PC-9 (cell line): Measurements from ENCODE around the gene HNRNPA0. TPM values are rescaled to one million over a fixed set of nuclear protein-coding genes. Genes with fewer than 3 reads are reported as not detected.
"Not testable (repeated sequence)": the region's sequence is repeated elsewhere in the genome, so short reads cannot be mapped to it uniquely, and the experiment has no call there.

Experiments
- BruUV-seq: library from RNA; stranded (reverse); fragments of 400-500 nt; replicated peaks from 2 replicates; lab custom pipeline; 2021; lab: Mats Ljungman, UMichigan
- CTCF ChIA-PET: fragments of 300-600 bp; sonication (Branson Sonifier 250); formaldehyde crosslinking; loops from one replicate; lab custom pipeline; 2022; ENCODE audit warnings: antibody characterized with exemption; lab: Charles Lee
- POLR2A ChIA-PET: fragments of 300-600 bp; sonication (Branson Sonifier 250); formaldehyde crosslinking; loops from one replicate; lab custom pipeline; 2022; ENCODE audit warnings: antibody characterized with exemption; ENCODE audit not compliant: unreplicated experiment; lab: Charles Lee
- DNase-seq, 2 experiments: peaks; one replicate each; pipeline versions ENCODE4 v3.0.0 to v3.0.0-alpha.2; 2015 to 2022; ENCODE audit warnings: mixed read lengths in 1 of 2
- H2AFZ ChIP-seq: fragments of 200-600 bp; sonication (generic); 2 replicates; pipeline ENCODE4 v1.8.1; 2017; ENCODE audit warnings: antibody characterized with exemption
- H3F3A ChIP-seq: fragments of 200-600 bp; sonication (generic); 2 replicates; pipeline ENCODE4 v1.8.1; 2017; ENCODE audit warnings: antibody characterized with exemption, mild to moderate bottlenecking, low read depth; ENCODE audit not compliant: insufficient read depth
- H3K27ac ChIP-seq: fragments of 200-600 bp; sonication (generic); 2 replicates; pipeline ENCODE4 v1.6.1; 2016; ENCODE audit warnings: mixed run types
- H3K27me3 ChIP-seq: fragments of 200-600 bp; sonication (generic); 2 replicates; pipeline ENCODE4 v1.6.1; 2016; ENCODE audit warnings: low read depth, mixed run types; ENCODE audit not compliant: insufficient read depth
- H3K36me3 ChIP-seq: fragments of 200-600 bp; sonication (generic); 2 replicates; pipeline ENCODE4 v1.6.1; 2016; ENCODE audit warnings: low read depth, mixed run types
- H3K4me1 ChIP-seq: fragments of 200-600 bp; sonication (generic); replicated peaks from 2 replicates; pipeline ENCODE4 v1.6.1; 2016; ENCODE audit warnings: mixed run types; ENCODE audit not compliant: insufficient read depth
- H3K4me2 ChIP-seq: fragments of 200-600 bp; sonication (generic); 2 replicates; pipeline ENCODE4 v1.6.1; 2017; ENCODE audit warnings: mixed run types
- H3K4me3 ChIP-seq: fragments of 200-600 bp; sonication (generic); 2 replicates; pipeline ENCODE4 v1.6.1; 2016; ENCODE audit warnings: mixed run types
- H3K79me2 ChIP-seq: fragments of 200-600 bp; sonication (generic); 2 replicates; pipeline ENCODE4 v1.6.1; 2017; ENCODE audit warnings: low read depth, mixed run types
- H3K9me2 ChIP-seq: fragments of 200-600 bp; sonication (generic); 2 replicates; pipeline ENCODE4 v1.8.1; 2017; ENCODE audit warnings: mild to moderate bottlenecking; ENCODE audit not compliant: insufficient read depth
- H3K9me3 ChIP-seq: fragments of 200-600 bp; sonication (generic); 2 replicates; pipeline ENCODE4 v1.8.1; 2016; ENCODE audit warnings: low read depth; ENCODE audit not compliant: insufficient read depth
- H4K20me1 ChIP-seq: fragments of 200-600 bp; sonication (generic); 2 replicates; pipeline ENCODE4 v1.8.1; 2017; ENCODE audit not compliant: insufficient read depth
- EZH2 ChIP-seq: fragments of 200-600 bp; sonication (generic); IDR thresholded peaks from 2 replicates; pipeline ENCODE4 v1.8.0; 2017; ENCODE audit warnings: antibody characterized with exemption, low read depth
- intact Hi-C: fragments of 100-400 bp; cut with micrococcal nuclease; formaldehyde crosslinking; loops from one replicate; pipeline ENCODE4 v1.10.0; 2022; ENCODE audit not compliant: unreplicated experiment
- total RNA-seq: library from RNA; stranded (reverse); gene quantifications from 2 replicates; pipeline ENCODE4 v1.2.3, GENCODE V29; 2021
- TF ChIP-seq, protein P1 (sequence below): fragments of 200-600 bp; sonication (generic); conservative IDR thresholded peaks from 2 replicates; pipeline ENCODE4 v1.6.1; 2017; ENCODE audit warnings: mixed run types, antibody characterized with exemption, mild to moderate bottlenecking, moderate library complexity

Gene HNRNPA0
- total RNA-seq, 1 experiment from 2014 or later = 27.8 TPM

- no TSS peak for BruUV-seq
- CTCF ChIA-PET = no interaction called here
- DNase-seq = no peak
- H3K4me3 ChIP-seq = no peak overlapping the region
- no peaks in the 10 kb centered on the region for H3K9me3 ChIP-seq
- no peaks in the 10 kb centered on the region; the same call in 1 of the 2 replicates for H3F3A ChIP-seq
- H2AFZ ChIP-seq = no peak overlapping the region
- no peaks in the 10 kb centered on the region for H3K36me3 ChIP-seq
- no peaks in the 10 kb centered on the region for H3K27me3 ChIP-seq
- no peaks in the 10 kb centered on the region for H3K9me2 ChIP-seq
- H3K4me2 ChIP-seq = no peak overlapping the region
- intact Hi-C loops = no loop called here
- H3K27ac ChIP-seq = no peak overlapping the region
- TF ChIP-seq, protein P1, sequence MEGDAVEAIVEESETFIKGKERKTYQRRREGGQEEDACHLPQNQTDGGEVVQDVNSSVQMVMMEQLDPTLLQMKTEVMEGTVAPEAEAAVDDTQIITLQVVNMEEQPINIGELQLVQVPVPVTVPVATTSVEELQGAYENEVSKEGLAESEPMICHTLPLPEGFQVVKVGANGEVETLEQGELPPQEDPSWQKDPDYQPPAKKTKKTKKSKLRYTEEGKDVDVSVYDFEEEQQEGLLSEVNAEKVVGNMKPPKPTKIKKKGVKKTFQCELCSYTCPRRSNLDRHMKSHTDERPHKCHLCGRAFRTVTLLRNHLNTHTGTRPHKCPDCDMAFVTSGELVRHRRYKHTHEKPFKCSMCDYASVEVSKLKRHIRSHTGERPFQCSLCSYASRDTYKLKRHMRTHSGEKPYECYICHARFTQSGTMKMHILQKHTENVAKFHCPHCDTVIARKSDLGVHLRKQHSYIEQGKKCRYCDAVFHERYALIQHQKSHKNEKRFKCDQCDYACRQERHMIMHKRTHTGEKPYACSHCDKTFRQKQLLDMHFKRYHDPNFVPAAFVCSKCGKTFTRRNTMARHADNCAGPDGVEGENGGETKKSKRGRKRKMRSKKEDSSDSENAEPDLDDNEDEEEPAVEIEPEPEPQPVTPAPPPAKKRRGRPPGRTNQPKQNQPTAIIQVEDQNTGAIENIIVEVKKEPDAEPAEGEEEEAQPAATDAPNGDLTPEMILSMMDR = no peak
- TF ChIP-seq EZH2 = no peak
- no peaks in the 10 kb centered on the region for H3K4me1 ChIP-seq
- no peaks in the 10 kb centered on the region for H4K20me1 ChIP-seq
- H3K79me2 ChIP-seq = no peaks in the 10 kb centered on the region
- POLR2A ChIA-PET = interaction anchor here (0.6 kb wide), 1 partner anchor 34 kb away, joined by 5 read pairs; no protein-coding TSS in a partner anchor
Observed at GRCh38 chr5:137792303-137792702, 38.1 kb upstream of the HNRNPA0 start.

- DNase-seq = no peak
- Histone ChIP-seq H3K79me2 (no peaks in the 10 kb centered on the region), H3K4me1 (no peaks in the 10 kb centered on the region), H3K27ac (no peak overlapping the region), H3F3A (no peaks in the 10 kb centered on the region; the same call in 1 of the 2 replicates), H2AFZ (no peak overlapping the region), H4K20me1 (no peaks in the 10 kb centered on the region), H3K9me3 (no peaks in the 10 kb centered on the region), H3K27me3 (no peaks in the 10 kb centered on the region), H3K4me3 (no peak overlapping the region), H3K4me2 (no peak overlapping the region), H3K36me3 (no peaks in the 10 kb centered on the region), H3K9me2 (no peaks in the 10 kb centered on the region)
- CTCF ChIA-PET = no interaction called here
- intact Hi-C loops = no loop called here
- POLR2A ChIA-PET = no interaction called here
- BruUV-seq = no TSS peak
- TF ChIP-seq, protein P1 = no peak
- no peak for TF ChIP-seq EZH2
Observed at GRCh38 chr5:137791799-137792198, 37.6 kb upstream of the HNRNPA0 start.

DNA sequence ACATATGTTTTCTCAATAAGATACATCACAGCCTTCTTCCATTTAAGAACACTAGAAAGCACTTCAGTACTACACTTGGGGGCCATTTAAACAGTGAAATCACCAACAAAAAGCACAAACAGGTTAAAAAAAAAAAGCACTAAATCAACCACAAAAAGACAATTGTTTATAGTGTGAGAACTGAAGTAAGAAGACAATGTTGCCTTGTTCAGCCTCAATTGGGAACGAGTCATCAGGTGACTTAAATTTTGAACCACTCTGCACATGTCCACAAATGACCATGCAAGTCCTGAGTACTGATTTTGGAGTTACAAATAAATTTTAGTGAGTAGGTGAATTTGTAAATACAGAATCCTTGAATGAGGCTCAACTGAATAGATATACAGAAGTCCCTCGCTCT is 37.2 kb upstream of the HNRNPA0 start:
- no TSS peak for BruUV-seq
- Histone ChIP-seq H3K9me2 (no peaks in the 10 kb centered on the region), H4K20me1 (no peaks in the 10 kb centered on the region), H3K9me3 (no peaks in the 10 kb centered on the region), H3K27ac (no peak overlapping the region), H3F3A (no peaks in the 10 kb centered on the region; the same call in 1 of the 2 replicates), H3K79me2 (no peaks in the 10 kb centered on the region), H3K4me3 (no peak overlapping the region), H3K27me3 (no peaks in the 10 kb centered on the region), H2AFZ (no peak overlapping the region), H3K36me3 (no peaks in the 10 kb centered on the region), H3K4me2 (no peak overlapping the region), H3K4me1 (no peaks in the 10 kb centered on the region)
- CTCF ChIA-PET = no interaction called here
- POLR2A ChIA-PET = no interaction called here
- no peak for TF ChIP-seq EZH2
- TF ChIP-seq, protein P1 = no peak
- no peak for DNase-seq
- intact Hi-C loops = no loop called here

GRCh38 chr5:137788560-137788959 is 34.4 kb upstream of the HNRNPA0 start:
- H3K4me1 ChIP-seq, H3K36me3 ChIP-seq, BruUV-seq, H3K4me3 ChIP-seq, H3K27me3 ChIP-seq, H4K20me1 ChIP-seq, CTCF ChIA-PET, H3K4me2 ChIP-seq, H3K79me2 ChIP-seq, POLR2A ChIA-PET, DNase-seq, H3K27ac ChIP-seq, H3F3A ChIP-seq, H3K9me3 ChIP-seq, H2AFZ ChIP-seq, H3K9me2 ChIP-seq: not testable (repeated sequence)
- intact Hi-C loops = loop anchor here (10.0 kb wide), 1 partner anchor 96 kb away; the partner anchor contains the start of gene PKD2L2
